ENCODE results near the gene CHN2. TPM values are rescaled to one million over a fixed set of nuclear protein-coding genes. Genes with fewer than 3 reads are reported as not detected.

CHN2 gene
- total RNA-seq, 2 donors from 2014 or later: 7.0 to 29.1 TPM

- no peak overlapping the region for H3K4me3 ChIP-seq
- WGBS: 91% methylated on average over 8 of the region's 8 CpGs
- intact Hi-C loops (cut with DNase I): loop anchor here (10.0 kb wide), 1 partner anchor 146 kb away; the partner anchor contains the start of gene CHN2
- no peaks in the 10 kb centered on the region for H3K36me3 ChIP-seq
- TF ChIP-seq POLR2AphosphoS5 (IDR thresholded peaks at IDR 0.05) (no peak), POLR2A (IDR thresholded peaks at IDR 0.05) (no peak), CTCF (IDR thresholded peaks at IDR 0.05) (no peak)
- no peaks in the 10 kb centered on the region for H3K9me3 ChIP-seq
- no peak overlapping the region for H3K27ac ChIP-seq
- DNase-seq (ENCODE audit: low spot score): no peak
- H3K4me1 ChIP-seq (replicated peaks): peaks cover 2% of the 10 kb centered on the region
- H3K27me3 ChIP-seq (replicated peaks; ENCODE audit: insufficient read depth): no peaks in the 10 kb centered on the region
Measured at GRCh38 chr7:29340696-29341095, 146.1 kb downstream of the CHN2 start.

GRCh38 chr7:29341156-29341555, 146.6 kb downstream of the CHN2 start:
- DNase-seq (ENCODE audit: low spot score): no peak
- Histone ChIP-seq H3K4me1 (replicated peaks) (peaks cover 2% of the 10 kb centered on the region), H3K9me3 (no peaks in the 10 kb centered on the region), H3K27me3 (replicated peaks; ENCODE audit: insufficient read depth) (no peaks in the 10 kb centered on the region), H3K27ac (no peak overlapping the region), H3K4me3 (no peak overlapping the region), H3K36me3 (no peaks in the 10 kb centered on the region)
- TF ChIP-seq POLR2AphosphoS5 (IDR thresholded peaks at IDR 0.05) (no peak), CTCF (IDR thresholded peaks at IDR 0.05) (no peak), POLR2A (IDR thresholded peaks at IDR 0.05) (no peak)
- WGBS: 71% methylated on average over 7 of the region's 7 CpGs
- intact Hi-C loops (cut with DNase I): loop anchor here (10.0 kb wide), 1 partner anchor 146 kb away; the partner anchor contains the start of gene CHN2

- 65% methylated on average over 3 of the region's 3 CpGs for WGBS
- Histone ChIP-seq H3K9me3 (no peaks in the 10 kb centered on the region), H3K4me3 (no peak overlapping the region), H3K36me3 (no peaks in the 10 kb centered on the region), H3K27me3 (replicated peaks; ENCODE audit: insufficient read depth) (no peaks in the 10 kb centered on the region), H3K27ac (no peak overlapping the region), H3K4me1 (replicated peaks) (peaks cover 2% of the 10 kb centered on the region)
- DNase-seq (ENCODE audit: low spot score): no peak
- TF ChIP-seq POLR2A (IDR thresholded peaks at IDR 0.05): no peak
- no peak for TF ChIP-seq POLR2AphosphoS5 (IDR thresholded peaks at IDR 0.05)
- no peak for TF ChIP-seq CTCF (IDR thresholded peaks at IDR 0.05)
- intact Hi-C loops (cut with DNase I): loop anchor here (10.0 kb wide), 1 partner anchor 148 kb away; the partner anchor contains the start of gene CHN2
Measured at GRCh38 chr7:29342761-29343160, 148.2 kb downstream of the CHN2 start.

GRCh38 chr7:29343399-29343798, 148.8 kb downstream of the CHN2 start:
- DNase-seq (ENCODE audit: low spot score): no peak
- TF ChIP-seq POLR2A (IDR thresholded peaks at IDR 0.05): no peak
- no peak for TF ChIP-seq CTCF (IDR thresholded peaks at IDR 0.05)
- H3K4me1 ChIP-seq (replicated peaks): peaks cover 2% of the 10 kb centered on the region
- no peaks in the 10 kb centered on the region for H3K9me3 ChIP-seq
- intact Hi-C loops (cut with DNase I): loop anchor here (10.0 kb wide), 1 partner anchor 149 kb away; the partner anchor contains the start of gene CHN2
- no peaks in the 10 kb centered on the region for H3K36me3 ChIP-seq
- H3K27me3 ChIP-seq (replicated peaks; ENCODE audit: insufficient read depth): no peaks in the 10 kb centered on the region
- WGBS: 78% methylated on average over 2 of the region's 2 CpGs
- no peak overlapping the region for H3K4me3 ChIP-seq
- H3K27ac ChIP-seq: no peak overlapping the region

- DNase-seq (ENCODE audit: low spot score): no peak
- Histone ChIP-seq H3K4me1 (replicated peaks) (peaks cover 2% of the 10 kb centered on the region), H3K27me3 (replicated peaks; ENCODE audit: insufficient read depth) (no peaks in the 10 kb centered on the region), H3K36me3 (no peaks in the 10 kb centered on the region), H3K27ac (no peak overlapping the region), H3K9me3 (no peaks in the 10 kb centered on the region), H3K4me3 (no peak overlapping the region)
- TF ChIP-seq POLR2AphosphoS5 (IDR thresholded peaks at IDR 0.05) (no peak), POLR2A (IDR thresholded peaks at IDR 0.05) (no peak), CTCF (IDR thresholded peaks at IDR 0.05) (no peak)
- WGBS: 93% methylated on average over 4 of the region's 4 CpGs
- intact Hi-C loops (cut with DNase I): loop anchor here (10.0 kb wide), 1 partner anchor 150 kb away; the partner anchor contains the start of gene CHN2
Measured at GRCh38 chr7:29344334-29344978, 149.9 kb downstream of the CHN2 start.

Measured in prostate gland (tissue), 2 donors.